Stimulated activated CD8-positive, alpha-beta memory T cell treated with anti-CD3 and anti-CD28 coated beads, Interleukin-15, amount 100 ng/mL, for 24 hours (primary cell): ENCODE measurements around the gene EFEMP1.

ENCODE experiments used
- DNase-seq: peaks from one replicate; pipeline ENCODE4 v3.0.0-alpha.2; 2020; ENCODE audit warnings: low read depth

EFEMP1 gene

GRCh38 chr2:55932843-55933242 is 9.3 kb upstream of the EFEMP1 start:
- DNase-seq = no peak

GRCh38 chr2:55931281-55931680 is 7.7 kb upstream of the EFEMP1 start:
- no peak for DNase-seq

GRCh38 chr2:55929476-55929875 is 5.9 kb upstream of the EFEMP1 start:
- no peak for DNase-seq

- DNase-seq = no peak
Measured at GRCh38 chr2:55926974-55927373, 3.4 kb upstream of the EFEMP1 start.

GRCh38 chr2:55926246-55926645 is 2.7 kb upstream of the EFEMP1 start:
- no peak for DNase-seq

GRCh38 chr2:55923982-55924321 is 370 bp upstream of the EFEMP1 start:
- DNase-seq = no peak

GRCh38 chr2:55922291-55922907 is 1.2 kb downstream of the EFEMP1 start:
- DNase-seq = no peak

GRCh38 chr2:55919574-55919973 is 4.0 kb downstream of the EFEMP1 start:
- no peak for DNase-seq

- DNase-seq = no peak
Measured at GRCh38 chr2:55918856-55919255, 4.7 kb downstream of the EFEMP1 start.

- no peak for DNase-seq
Measured at GRCh38 chr2:55917713-55918390, 5.7 kb downstream of the EFEMP1 start.

- no peak for DNase-seq
Measured at GRCh38 chr2:55917117-55917516, 6.5 kb downstream of the EFEMP1 start.

GRCh38 chr2:55916473-55917049 is 7.0 kb downstream of the EFEMP1 start:
- DNase-seq = no peak

GRCh38 chr2:55914786-55915185 is 8.8 kb downstream of the EFEMP1 start:
- no peak for DNase-seq

GRCh38 chr2:55912926-55913325 is 10.7 kb downstream of the EFEMP1 start:
- no peak for DNase-seq

GRCh38 chr2:55910077-55910476 is 13.5 kb downstream of the EFEMP1 start:
- DNase-seq = no peak

- no peak for DNase-seq
Measured at GRCh38 chr2:55907686-55908085, 15.9 kb downstream of the EFEMP1 start.

GRCh38 chr2:55906993-55907392 is 16.6 kb downstream of the EFEMP1 start:
- DNase-seq = no peak

- DNase-seq = no peak
Measured at GRCh38 chr2:55903727-55904126, 19.9 kb downstream of the EFEMP1 start.

GRCh38 chr2:55902971-55903370 is 20.6 kb downstream of the EFEMP1 start:
- no peak for DNase-seq

- DNase-seq = no peak
Measured at GRCh38 chr2:55902429-55902828, 21.2 kb downstream of the EFEMP1 start.

GRCh38 chr2:55901941-55902340 is 21.6 kb downstream of the EFEMP1 start:
- no peak for DNase-seq

- DNase-seq = no peak
Measured at GRCh38 chr2:55901322-55901721, 22.3 kb downstream of the EFEMP1 start.

- DNase-seq = no peak
Measured at GRCh38 chr2:55899881-55900280, 23.7 kb downstream of the EFEMP1 start.
